ENCODE data around the gene NDUFC1. TPM values are rescaled to one million over a fixed set of nuclear protein-coding genes. Genes with fewer than 3 reads are reported as not detected.

Gene NDUFC1
- total RNA-seq, 4 donors from 2014 or later = 7.6 to 68.0 (median 35.3) TPM

GRCh38 chr4:139286186-139286698, 16.0 kb downstream of the NDUFC1 start:
- peaks cover 0 to 21% (median 4%) of the 10 kb centered on the region in 4 donors for H3K36me3 ChIP-seq
- no peaks in the 10 kb centered on the region for H3K27me3 ChIP-seq
- DNase-seq = no peak
- in situ Hi-C loops (cut with MboI; ENCODE audit: low pct_ligation_motif_present in 1 of 4, low pct_unique_long_range_greater_than_20kb in 1 of 4, low sequenced_read_pairs in 3 of 4) (loop anchor here in 1 of 4 donors (25.0 kb wide), 1 partner anchor 199 kb away; no protein-coding TSS in a partner anchor), intact Hi-C loops (cut with DNase I; ENCODE audit: low total_unique reads) (no loop called here)
- H3K4me1 ChIP-seq = no peaks in the 10 kb centered on the region
- H3K4me3 ChIP-seq = no peak overlapping the region
- H3K27ac ChIP-seq = no peak overlapping the region
- WGBS, 2 donors (ENCODE audit: low coverage in 1 of 2) = 94 to 96% methylated on average over 6 to 7 of the region's 7 CpGs
- TF ChIP-seq EP300 (IDR thresholded peaks at IDR 0.05; ENCODE audit: low read depth) (no peak), CTCF (IDR thresholded peaks at IDR 0.05) (no peak), POLR2A (IDR thresholded peaks at IDR 0.05) (no peak), POLR2AphosphoS5 (IDR thresholded peaks at IDR 0.05) (no peak)
- no peaks in the 10 kb centered on the region for H3K9me3 ChIP-seq

GRCh38 chr4:139282721-139283075, 19.6 kb downstream of the NDUFC1 start:
- H3K9me3 ChIP-seq = no peaks in the 10 kb centered on the region
- no peaks in the 10 kb centered on the region for H3K36me3 ChIP-seq
- intact Hi-C loops (cut with DNase I; ENCODE audit: low total_unique reads) (no loop called here), in situ Hi-C loops (cut with MboI; ENCODE audit: low pct_ligation_motif_present in 1 of 4, low pct_unique_long_range_greater_than_20kb in 1 of 4, low sequenced_read_pairs in 3 of 4) (loop anchor here in 1 of 4 donors (25.0 kb wide), 1 partner anchor 195 kb away; no protein-coding TSS in a partner anchor)
- H3K4me3 ChIP-seq = no peak overlapping the region
- DNase-seq = no peak
- H3K27ac ChIP-seq = no peak overlapping the region
- peaks cover 33% of the 10 kb centered on the region for H3K27me3 ChIP-seq
- TF ChIP-seq EP300 (IDR thresholded peaks at IDR 0.05; ENCODE audit: low read depth) = no peak
- no peak for TF ChIP-seq CTCF (IDR thresholded peaks at IDR 0.05)
- TF ChIP-seq POLR2A (IDR thresholded peaks at IDR 0.05) = no peak
- TF ChIP-seq POLR2AphosphoS5 (IDR thresholded peaks at IDR 0.05) = no peak
- H3K4me1 ChIP-seq = peaks cover 0 to 12% (median 9%) of the 10 kb centered on the region in 4 donors

- no peak for DNase-seq
Observed at GRCh38 chr4:139282065-139282720, 20.1 kb downstream of the NDUFC1 start.

More at GRCh38 chr4:139282065-139282720, 20.1 kb downstream of the NDUFC1 start:
- WGBS, 2 donors (ENCODE audit: low coverage in 1 of 2) = 76 to 86% methylated on average over 2 to 7 of the region's 7 CpGs
- intact Hi-C loops (cut with DNase I; ENCODE audit: low total_unique reads) = no loop called here
- H3K4me1 ChIP-seq = peaks cover 0 to 12% (median 9%) of the 10 kb centered on the region in 4 donors
- TF ChIP-seq EP300 (IDR thresholded peaks at IDR 0.05; ENCODE audit: low read depth) (no peak), POLR2A (IDR thresholded peaks at IDR 0.05) (no peak), CTCF (IDR thresholded peaks at IDR 0.05) (no peak), POLR2AphosphoS5 (IDR thresholded peaks at IDR 0.05) (no peak)
- no peak overlapping the region for H3K27ac ChIP-seq
- peaks cover 38% of the 10 kb centered on the region for H3K27me3 ChIP-seq
- no peaks in the 10 kb centered on the region for H3K9me3 ChIP-seq
- no peaks in the 10 kb centered on the region for H3K36me3 ChIP-seq
- in situ Hi-C loops (cut with MboI; ENCODE audit: low pct_ligation_motif_present in 1 of 4, low pct_unique_long_range_greater_than_20kb in 1 of 4, low sequenced_read_pairs in 3 of 4) = loop anchor here in 1 of 4 donors (25.0 kb wide), 1 partner anchor 195 kb away; no protein-coding TSS in a partner anchor
- H3K4me3 ChIP-seq = no peak overlapping the region

All from transverse colon (tissue), 4 donors.